Activated T-cell treated with anti-CD3 and anti-CD28 coated beads, Interleukin-2, amount 50 U/mL, for 72 hours (primary cell): ENCODE measurements around the gene ZNF784. TPM values are rescaled to one million over a fixed set of nuclear protein-coding genes. Genes with fewer than 3 reads are reported as not detected.

Experiments used
- ATAC-seq, 2 donors: fragments of 150-1000 bp; cut with Tn5 transposase; replicated peaks in 1 of 2; 2 replicates each; pipeline ENCODE4 v1.10.0; 2021; ENCODE audit warnings: moderate library complexity in 2 of 2, mild to moderate bottlenecking in 1 of 2
- DNase-seq, 2 donors: peaks; one replicate each; pipeline ENCODE4 v3.0.0; 2021 to 2022; ENCODE audit warnings: mixed read lengths in 1 of 2
- H3K27ac Mint-ChIP-seq: one replicate; pipeline ENCODE4 v1.8.0; 2022; ENCODE audit warnings: mild to moderate bottlenecking, moderate library complexity, mixed read lengths
- H3K27me3 Mint-ChIP-seq: one replicate; pipeline ENCODE4 v1.8.0; 2022; ENCODE audit warnings: low read depth, mixed read lengths
- H3K36me3 Mint-ChIP-seq, 2 donors: one replicate each; pipeline ENCODE4 v1.8.0; 2022; ENCODE audit warnings: mixed read lengths in 2 of 2, mild to moderate bottlenecking in 1 of 2; ENCODE audit not compliant: insufficient read depth in 2 of 2
- H3K4me1 Mint-ChIP-seq: one replicate; pipeline ENCODE4 v1.8.0; 2022; ENCODE audit warnings: low read depth, mixed read lengths
- H3K4me3 Mint-ChIP-seq, 2 donors: one replicate each; pipeline ENCODE4 v1.8.0; 2022; ENCODE audit warnings: mild to moderate bottlenecking in 2 of 2, mixed read lengths in 2 of 2, moderate library complexity in 2 of 2
- H3K9me3 Mint-ChIP-seq, 2 donors: one replicate each; pipeline ENCODE4 v1.8.0; 2022; ENCODE audit warnings: mixed read lengths in 2 of 2
- total RNA-seq, 2 donors: library from RNA; stranded (reverse); gene quantifications; one replicate each; pipeline ENCODE4 v1.2.3, GENCODE V29; 2022

Gene ZNF784
- total RNA-seq, 2 donors from 2014 or later, result 4.3 to 6.9 TPM

DNA sequence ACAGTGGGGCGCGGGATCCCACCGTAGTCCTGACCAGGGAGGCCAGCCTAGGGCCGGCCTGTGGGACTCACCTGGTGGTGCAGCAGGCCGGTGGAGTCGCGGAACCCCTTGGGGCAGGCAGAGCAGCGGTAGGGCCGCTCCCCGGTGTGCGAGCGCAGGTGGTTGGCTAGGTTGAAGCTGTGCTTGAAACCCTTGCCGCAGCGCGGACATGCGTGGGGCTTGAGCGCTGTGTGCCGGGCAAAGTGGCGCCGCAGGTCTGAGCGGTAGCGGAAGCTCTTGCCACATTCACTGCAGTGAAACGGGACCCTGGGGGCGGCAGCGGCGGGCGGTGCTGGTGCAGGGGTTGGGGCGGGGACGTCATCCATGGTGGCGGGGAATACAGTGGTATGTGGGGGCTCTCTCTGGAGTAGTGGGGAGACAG is 26.9 kb downstream of the ZNF784 start:
- ATAC-seq (no peak), DNase-seq (no peak)
- H3K4me1 Mint-ChIP-seq, result peaks cover 24% of the 10 kb centered on the region
- peaks cover 17 to 23% of the 10 kb centered on the region in 2 donors for H3K36me3 Mint-ChIP-seq
- no peak overlapping the region for H3K27ac Mint-ChIP-seq
- H3K9me3 Mint-ChIP-seq, result peaks cover 1 to 3% of the 10 kb centered on the region in 2 donors
- H3K27me3 Mint-ChIP-seq, result no peaks in the 10 kb centered on the region
- H3K4me3 Mint-ChIP-seq, result no peak overlapping the region

DNA sequence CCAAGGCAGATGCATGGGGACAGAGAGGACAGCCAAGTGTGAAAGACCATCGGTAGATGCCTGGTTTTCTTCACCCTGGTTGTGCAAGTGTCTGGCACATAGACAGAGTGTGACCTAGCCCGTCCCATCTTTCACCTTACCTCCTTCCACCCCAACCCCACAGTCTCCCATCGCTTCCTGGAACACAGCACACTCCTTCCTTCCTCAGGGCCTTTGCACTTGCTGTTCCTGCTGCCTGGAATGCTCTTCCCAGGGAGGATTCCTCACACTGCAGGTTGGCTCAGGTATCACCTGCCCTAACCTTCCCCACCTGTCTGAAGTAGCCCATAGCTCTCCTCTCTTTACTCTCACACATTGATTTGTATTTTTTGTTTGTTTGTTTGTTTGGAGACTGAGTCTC is 28.1 kb downstream of the ZNF784 start:
- Mint-ChIP-seq H3K36me3 (peaks cover 17 to 23% of the 10 kb centered on the region in 2 donors), H3K9me3 (peaks cover 1 to 3% of the 10 kb centered on the region in 2 donors), H3K4me3 (no peak overlapping the region), H3K27ac (no peak overlapping the region), H3K4me1 (peaks cover 17% of the 10 kb centered on the region), H3K27me3 (no peaks in the 10 kb centered on the region)
- DNase-seq (no peak), ATAC-seq (no peak)

DNA sequence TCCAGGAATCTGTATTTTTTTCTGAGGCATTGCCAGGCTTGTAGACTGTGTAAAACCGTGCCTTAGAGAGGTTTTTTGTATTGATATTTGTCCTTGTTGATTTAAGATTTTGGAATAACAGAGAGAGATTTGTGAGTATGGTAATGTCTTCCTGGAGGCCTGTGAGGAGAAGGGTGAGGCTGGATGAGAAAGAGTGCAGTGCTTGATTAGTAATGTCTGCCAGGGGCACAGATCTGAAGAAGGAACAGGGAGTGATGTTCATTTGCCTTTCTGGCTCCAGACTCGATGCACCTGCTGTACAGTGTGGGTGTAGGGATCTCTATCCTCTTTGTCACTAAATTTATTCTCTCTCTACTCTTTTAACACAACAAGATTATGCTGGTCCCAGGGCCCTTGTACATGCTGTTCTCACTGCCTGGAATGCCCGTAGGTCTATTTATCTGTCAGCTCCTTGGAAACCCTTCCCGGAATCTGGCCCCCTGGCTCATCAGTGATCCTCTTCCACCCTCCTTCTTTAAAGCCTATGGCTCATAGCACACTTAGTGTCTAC is 29.3 kb downstream of the ZNF784 start:
- peaks cover 14 to 23% of the 10 kb centered on the region in 2 donors for H3K36me3 Mint-ChIP-seq
- H3K27ac Mint-ChIP-seq, result no peak overlapping the region
- no peaks in the 10 kb centered on the region for H3K27me3 Mint-ChIP-seq
- peaks cover 13% of the 10 kb centered on the region for H3K4me1 Mint-ChIP-seq
- no peak overlapping the region for H3K4me3 Mint-ChIP-seq
- ATAC-seq, result no peak
- no peak for DNase-seq
- H3K9me3 Mint-ChIP-seq, result peaks cover 1 to 3% of the 10 kb centered on the region in 2 donors

DNA sequence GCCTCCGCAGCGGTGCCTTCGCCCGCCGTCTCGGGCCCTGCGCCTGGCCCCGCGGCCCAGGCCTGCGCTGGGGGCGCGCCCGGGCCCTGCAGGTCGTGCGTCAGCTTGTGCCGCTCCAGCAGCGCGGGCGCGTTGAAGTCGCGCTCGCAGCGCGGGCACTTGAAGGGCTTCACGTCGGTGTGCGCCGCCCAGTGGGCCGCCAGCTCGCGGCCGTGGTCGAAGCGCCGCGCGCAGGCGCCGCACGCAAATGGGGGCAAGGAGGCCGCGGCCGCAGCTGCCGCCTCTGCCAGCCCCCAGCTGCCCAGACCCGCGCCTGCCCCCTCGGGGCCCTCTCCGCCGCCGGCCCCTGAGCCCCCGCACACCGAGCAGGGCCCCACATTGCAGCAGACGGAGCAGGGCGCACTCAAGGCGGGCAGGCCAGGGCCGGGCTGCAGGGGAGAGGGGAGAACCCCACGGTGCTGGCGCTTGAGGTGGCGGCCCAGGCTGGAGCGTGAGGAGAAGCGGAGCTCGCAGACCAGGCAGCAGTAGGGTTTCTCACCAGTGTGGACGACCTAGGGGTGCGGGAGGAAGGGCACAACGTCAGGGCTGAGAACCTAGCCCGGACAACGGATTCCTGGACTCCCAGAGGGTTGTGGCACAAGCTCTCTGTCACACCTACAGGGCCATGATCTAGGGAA is 31.1 kb downstream of the ZNF784 start:
- no peaks in the 10 kb centered on the region for H3K27me3 Mint-ChIP-seq

DNA sequence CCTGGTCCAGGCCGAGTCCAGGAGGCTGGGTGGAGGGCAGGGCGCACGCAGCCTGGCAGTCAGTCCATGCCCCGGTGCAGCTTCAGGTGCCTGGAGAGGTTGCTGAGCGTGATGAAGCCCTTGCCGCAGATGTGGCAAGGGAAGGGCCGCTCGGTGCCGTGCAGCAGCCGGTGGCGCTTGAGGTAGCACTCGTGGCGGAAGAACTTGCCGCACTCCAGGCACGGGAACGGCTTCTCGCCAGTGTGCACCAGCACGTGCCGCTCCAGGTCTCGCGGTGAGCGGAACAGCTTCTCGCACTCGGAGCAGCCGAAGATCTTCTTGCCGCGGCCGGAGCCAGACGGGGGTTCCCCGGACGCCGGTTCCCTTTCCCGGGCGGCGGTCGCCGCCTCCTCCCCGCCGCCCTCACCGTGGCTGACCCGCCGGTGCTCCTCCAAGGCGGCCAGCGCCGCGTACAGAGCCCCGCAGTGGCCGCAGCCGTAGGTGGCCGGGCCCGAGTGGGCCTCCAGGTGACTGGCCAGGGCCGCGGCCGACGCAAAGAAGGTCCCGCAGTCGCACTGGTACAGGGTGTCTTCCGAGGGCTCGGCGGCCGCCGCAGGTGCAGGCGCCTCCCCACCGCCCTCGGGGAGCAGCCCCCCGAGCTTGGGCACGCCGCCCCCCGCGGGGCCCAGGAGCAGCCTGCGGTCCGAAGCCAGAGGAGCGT is 31.8 kb downstream of the ZNF784 start:
- H3K4me1 Mint-ChIP-seq, result peaks cover 5% of the 10 kb centered on the region
- no peak overlapping the region for H3K27ac Mint-ChIP-seq
- peaks cover 1 to 3% of the 10 kb centered on the region in 2 donors for H3K9me3 Mint-ChIP-seq
- no peaks in the 10 kb centered on the region for H3K27me3 Mint-ChIP-seq
- no peak for DNase-seq
- no peak overlapping the region for H3K4me3 Mint-ChIP-seq
- no peak for ATAC-seq
- H3K36me3 Mint-ChIP-seq, result peaks cover 12 to 23% of the 10 kb centered on the region in 2 donors

More for the DNA sequence above, 31.1 kb downstream of the ZNF784 start:
- Mint-ChIP-seq H3K4me3 (no peak overlapping the region), H3K36me3 (peaks cover 14 to 23% of the 10 kb centered on the region in 2 donors), H3K27ac (no peak overlapping the region), H3K4me1 (peaks cover 7% of the 10 kb centered on the region), H3K9me3 (peaks cover 1 to 3% of the 10 kb centered on the region in 2 donors)
- DNase-seq (no peak), ATAC-seq (no peak)

DNA sequence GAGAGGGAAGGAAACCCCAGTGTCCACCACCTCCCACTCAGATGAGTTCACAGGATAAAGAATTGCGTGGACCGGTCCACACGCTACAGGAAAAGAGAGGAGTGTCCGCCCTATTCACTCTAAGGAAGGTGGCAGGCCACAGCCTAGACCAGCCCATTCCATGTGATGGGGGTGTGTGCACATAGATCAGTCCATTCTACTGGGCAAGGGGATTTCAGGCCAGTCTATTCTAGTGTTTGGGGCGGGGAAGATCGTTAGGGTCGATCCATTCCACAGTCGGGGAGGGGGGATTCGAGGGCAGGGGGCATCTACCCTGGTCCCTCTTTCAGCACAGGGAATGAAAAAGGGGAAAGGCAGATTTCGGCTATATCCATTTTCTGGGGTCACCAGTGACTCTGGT is 32.8 kb downstream of the ZNF784 start:
- Mint-ChIP-seq H3K4me3 (no peak overlapping the region), H3K9me3 (peaks cover 1 to 3% of the 10 kb centered on the region in 2 donors), H3K27ac (no peak overlapping the region), H3K4me1 (peaks cover 11% of the 10 kb centered on the region), H3K27me3 (no peaks in the 10 kb centered on the region), H3K36me3 (peaks cover 12 to 16% of the 10 kb centered on the region in 2 donors)
- ATAC-seq (no peak), DNase-seq (no peak)

DNA sequence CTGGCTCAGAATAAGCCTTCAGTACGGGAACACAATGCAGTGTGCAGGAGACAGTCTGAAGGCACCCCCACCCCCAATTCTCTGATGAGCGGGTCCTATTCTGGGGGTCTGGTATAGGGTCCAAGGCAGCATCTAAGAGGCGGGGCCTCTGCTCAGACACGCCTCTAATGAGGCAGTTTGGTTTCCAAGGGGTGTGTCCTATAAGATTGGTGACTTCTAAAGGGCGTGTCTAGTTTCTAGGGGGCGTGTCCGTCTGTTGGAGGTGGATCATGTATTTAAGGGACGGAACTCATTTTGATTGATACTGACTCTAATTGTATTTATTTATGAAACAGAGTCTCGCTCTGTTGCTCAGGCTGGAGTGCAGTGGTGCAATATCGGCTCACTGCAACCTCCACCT is 33.7 kb downstream of the ZNF784 start:
- no peak overlapping the region for H3K27ac Mint-ChIP-seq
- DNase-seq, result no peak
- H3K4me3 Mint-ChIP-seq, result no peak overlapping the region
- peaks cover 8 to 10% of the 10 kb centered on the region in 2 donors for H3K36me3 Mint-ChIP-seq
- ATAC-seq, result no peak
- H3K4me1 Mint-ChIP-seq, result peaks cover 20% of the 10 kb centered on the region
- peaks cover 0 to 3% of the 10 kb centered on the region in 2 donors for H3K9me3 Mint-ChIP-seq
- no peaks in the 10 kb centered on the region for H3K27me3 Mint-ChIP-seq

DNA sequence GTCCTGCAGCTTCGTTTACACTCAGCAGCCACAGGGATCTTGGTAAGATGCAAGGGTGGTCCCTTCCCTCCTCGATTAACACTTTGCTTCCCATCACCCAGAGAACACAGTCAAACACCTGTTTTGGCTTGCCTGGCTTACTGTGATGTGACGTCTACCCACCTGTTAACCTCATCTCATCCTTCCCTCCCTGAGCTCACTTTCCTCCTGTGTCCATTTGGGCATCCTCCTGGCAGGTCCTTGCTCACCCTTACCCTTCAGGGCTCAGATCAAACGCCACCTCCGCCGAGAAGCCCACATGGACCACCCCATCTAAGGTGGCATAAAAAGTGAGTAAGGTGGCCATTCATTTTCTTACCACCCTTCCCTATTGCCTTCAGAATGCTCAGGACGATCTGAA is 34.3 kb downstream of the ZNF784 start:
- Mint-ChIP-seq H3K27me3 (no peaks in the 10 kb centered on the region), H3K4me1 (peaks cover 25% of the 10 kb centered on the region), H3K4me3 (no peak overlapping the region), H3K36me3 (peaks cover 3 to 5% of the 10 kb centered on the region in 2 donors), H3K27ac (no peak overlapping the region), H3K9me3 (peaks cover 0 to 3% of the 10 kb centered on the region in 2 donors)
- DNase-seq (no peak), ATAC-seq (no peak)

DNA sequence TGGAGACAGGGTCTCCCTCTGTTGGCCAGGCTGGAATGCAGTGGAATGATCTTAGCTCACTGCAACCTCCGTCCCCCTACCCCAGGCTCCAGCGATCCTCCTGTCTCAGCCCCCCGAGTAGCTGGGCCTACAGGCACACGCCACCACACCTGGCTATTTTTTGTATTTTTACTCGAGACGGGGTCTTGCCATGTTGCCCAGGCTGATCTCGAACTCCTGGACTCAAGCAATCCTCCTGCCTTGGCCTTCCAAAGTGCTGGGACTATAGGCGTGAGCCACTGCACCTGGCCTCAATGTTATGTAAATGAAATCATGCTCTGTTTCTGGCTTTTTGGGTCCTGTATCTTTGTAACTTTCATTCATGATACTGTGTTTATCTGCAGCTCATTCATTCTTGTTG is 35.6 kb downstream of the ZNF784 start:
- ATAC-seq (no peak), DNase-seq (no peak)
- H3K9me3 Mint-ChIP-seq, result no peaks in the 10 kb centered on the region
- no peaks in the 10 kb centered on the region for H3K36me3 Mint-ChIP-seq
- H3K4me3 Mint-ChIP-seq, result no peak overlapping the region
- H3K4me1 Mint-ChIP-seq, result peaks cover 26% of the 10 kb centered on the region
- H3K27ac Mint-ChIP-seq, result no peak overlapping the region
- H3K27me3 Mint-ChIP-seq, result no peaks in the 10 kb centered on the region

DNA sequence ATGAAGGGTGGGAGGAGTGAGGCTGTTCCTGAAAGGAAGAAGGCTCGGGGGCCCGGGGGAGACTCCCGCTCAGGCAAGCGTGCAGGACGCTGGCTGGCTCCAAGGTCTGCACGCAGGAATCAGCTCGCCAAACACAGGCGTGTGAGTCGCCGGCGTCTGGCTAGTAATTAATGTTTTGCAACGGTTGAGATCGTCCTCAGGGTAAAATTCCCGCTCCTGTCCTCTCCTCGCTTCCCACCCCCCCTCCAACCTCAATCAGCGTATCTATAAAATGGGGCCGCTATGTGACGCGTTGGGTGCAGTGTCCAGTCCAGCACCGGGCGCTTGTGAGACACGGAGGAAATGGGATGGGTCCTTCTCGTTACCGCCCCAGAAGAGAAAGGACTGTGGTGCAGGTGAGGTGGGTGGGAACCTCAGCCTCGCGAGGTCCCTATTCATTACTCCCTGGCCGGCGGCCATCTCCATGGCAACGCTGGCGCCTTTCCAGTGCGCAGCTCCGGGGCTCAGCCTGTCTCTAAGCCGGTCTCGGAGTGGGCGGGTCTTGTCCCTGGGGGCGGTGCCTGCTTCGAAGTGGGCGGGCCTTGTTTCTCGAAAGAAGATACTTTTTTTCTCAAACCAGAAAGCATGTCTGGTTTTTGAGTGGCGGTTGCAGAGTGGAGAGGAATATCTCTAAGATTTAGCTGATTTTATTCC is 37.2 kb downstream of the ZNF784 start:
- DNase-seq (peak; percentile 93 to 94), ATAC-seq (peak; percentile 98)
- no peaks in the 10 kb centered on the region for H3K27me3 Mint-ChIP-seq
- no peak overlapping the region for H3K27ac Mint-ChIP-seq
- H3K9me3 Mint-ChIP-seq, result no peaks in the 10 kb centered on the region
- peaks cover 26% of the 10 kb centered on the region for H3K4me1 Mint-ChIP-seq
- no peaks in the 10 kb centered on the region for H3K36me3 Mint-ChIP-seq
- H3K4me3 Mint-ChIP-seq, result peak overlapping the region; percentile 70 to 87

DNA sequence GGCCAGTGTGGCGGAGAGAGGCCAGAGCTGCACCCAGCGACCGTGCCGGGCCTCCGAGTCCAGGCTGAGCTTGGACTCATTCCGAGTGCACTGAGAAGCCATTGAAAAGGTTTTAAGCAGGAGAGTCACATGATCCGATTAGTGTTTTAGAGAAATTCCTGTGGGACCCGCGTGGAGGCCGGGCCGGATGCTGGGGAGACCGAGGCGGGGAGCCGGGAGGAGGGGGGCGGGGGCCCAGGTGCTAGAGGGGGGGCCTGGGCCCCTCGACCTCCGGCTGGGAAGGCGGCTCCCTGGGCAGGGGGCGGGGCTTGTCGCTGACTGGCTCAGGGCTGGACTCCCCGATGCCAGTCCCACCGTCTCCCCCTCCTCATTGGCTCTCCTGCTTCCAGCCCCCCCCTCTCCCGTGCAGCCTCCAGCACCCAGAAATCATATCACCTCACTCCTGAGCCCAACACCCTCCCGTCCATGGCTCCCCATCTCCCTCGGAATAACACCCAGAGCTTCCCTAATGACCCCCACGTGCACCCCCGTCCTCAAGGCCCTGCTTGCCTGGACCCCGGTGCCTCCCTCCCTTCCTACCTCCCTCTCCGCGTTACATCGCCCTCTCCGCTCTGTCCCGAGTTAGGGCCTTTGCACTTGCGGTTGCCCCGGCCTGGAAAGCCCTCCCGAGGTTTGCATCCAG is 38.6 kb downstream of the ZNF784 start:
- ATAC-seq, result peak; percentile 45 to 56
- Mint-ChIP-seq H3K9me3 (no peaks in the 10 kb centered on the region), H3K36me3 (no peaks in the 10 kb centered on the region)

DNA sequence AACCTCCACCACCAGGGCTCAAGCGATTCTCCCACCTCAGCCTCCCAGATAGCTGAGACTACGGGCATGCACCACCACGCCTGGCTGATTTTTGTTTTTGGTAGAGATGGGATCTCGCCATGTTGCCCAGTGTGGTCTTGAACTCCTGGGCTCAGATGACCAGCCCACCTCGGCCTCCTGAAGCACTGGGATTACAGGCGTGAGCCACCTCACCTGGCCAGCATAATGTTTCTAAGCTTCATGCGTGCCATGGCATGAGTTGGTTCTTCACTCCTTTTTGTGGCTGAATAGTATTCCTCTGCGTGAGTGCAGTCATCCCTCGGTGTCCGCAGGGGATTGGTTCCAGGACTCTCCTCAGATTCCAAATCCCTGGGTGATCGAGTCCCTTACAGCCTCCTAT is 39.5 kb downstream of the ZNF784 start:
- ATAC-seq, result no peak
- Mint-ChIP-seq H3K4me1 (peaks cover 42% of the 10 kb centered on the region), H3K27ac (no peak overlapping the region), H3K4me3 (peak overlapping the region; percentile 70 to 87), H3K27me3 (no peaks in the 10 kb centered on the region), H3K9me3 (no peaks in the 10 kb centered on the region), H3K36me3 (peaks cover under 1% of the 10 kb centered on the region in 2 donors)
- DNase-seq, result no peak

More for the DNA sequence above, 38.6 kb downstream of the ZNF784 start:
- H3K4me3 Mint-ChIP-seq, result peak overlapping the region; percentile 70 to 87
- H3K27me3 Mint-ChIP-seq, result no peaks in the 10 kb centered on the region
- H3K27ac Mint-ChIP-seq, result no peak overlapping the region
- peak; percentile 58 to 70 for DNase-seq
- H3K4me1 Mint-ChIP-seq, result peaks cover 38% of the 10 kb centered on the region
